Measurements from ENCODE around the gene SLCO1B3.
"Not testable (repeated sequence)": the region's sequence is repeated elsewhere in the genome, so short reads cannot be mapped to it uniquely, and the experiment has no call there.

SLCO1B3 gene, protein sequence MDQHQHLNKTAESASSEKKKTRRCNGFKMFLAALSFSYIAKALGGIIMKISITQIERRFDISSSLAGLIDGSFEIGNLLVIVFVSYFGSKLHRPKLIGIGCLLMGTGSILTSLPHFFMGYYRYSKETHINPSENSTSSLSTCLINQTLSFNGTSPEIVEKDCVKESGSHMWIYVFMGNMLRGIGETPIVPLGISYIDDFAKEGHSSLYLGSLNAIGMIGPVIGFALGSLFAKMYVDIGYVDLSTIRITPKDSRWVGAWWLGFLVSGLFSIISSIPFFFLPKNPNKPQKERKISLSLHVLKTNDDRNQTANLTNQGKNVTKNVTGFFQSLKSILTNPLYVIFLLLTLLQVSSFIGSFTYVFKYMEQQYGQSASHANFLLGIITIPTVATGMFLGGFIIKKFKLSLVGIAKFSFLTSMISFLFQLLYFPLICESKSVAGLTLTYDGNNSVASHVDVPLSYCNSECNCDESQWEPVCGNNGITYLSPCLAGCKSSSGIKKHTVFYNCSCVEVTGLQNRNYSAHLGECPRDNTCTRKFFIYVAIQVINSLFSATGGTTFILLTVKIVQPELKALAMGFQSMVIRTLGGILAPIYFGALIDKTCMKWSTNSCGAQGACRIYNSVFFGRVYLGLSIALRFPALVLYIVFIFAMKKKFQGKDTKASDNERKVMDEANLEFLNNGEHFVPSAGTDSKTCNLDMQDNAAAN

GRCh38 chr12:20810487-20810886 is at the start of gene SLCO1B3:
Gene SLCO1B3, plus strand, starts transcription at chr12:20810705. Its CDS starts 5,034 bp downstream, at chr12:20815739.
- DNase-seq (ENCODE audit: low read depth): no peak

DNA sequence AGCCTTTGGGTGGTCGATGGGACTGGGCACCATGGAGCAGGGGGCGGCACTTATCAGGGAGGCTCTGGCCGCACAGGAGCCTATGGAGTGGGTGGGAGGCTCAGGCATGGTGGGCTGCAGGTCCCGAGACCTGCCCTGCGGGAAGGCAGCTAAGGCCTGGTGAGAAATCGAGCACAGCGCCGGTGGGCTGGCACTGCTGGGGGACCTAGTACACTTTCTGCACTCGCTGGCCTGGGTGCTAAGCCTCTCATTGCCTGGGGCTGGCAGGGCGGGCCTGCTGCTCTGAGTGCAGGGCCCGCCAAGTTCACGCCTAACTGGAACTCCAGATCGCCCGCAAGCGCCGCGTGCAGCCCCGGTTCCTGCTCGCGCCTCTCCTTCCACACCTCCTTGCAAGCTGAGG is 33.1 kb upstream of the SLCO1B3 start:
- no peak for DNase-seq (ENCODE audit: low read depth)

GRCh38 chr12:20778969-20779368 is 31.5 kb upstream of the SLCO1B3 start:
- no peak for DNase-seq (ENCODE audit: low read depth)

DNA sequence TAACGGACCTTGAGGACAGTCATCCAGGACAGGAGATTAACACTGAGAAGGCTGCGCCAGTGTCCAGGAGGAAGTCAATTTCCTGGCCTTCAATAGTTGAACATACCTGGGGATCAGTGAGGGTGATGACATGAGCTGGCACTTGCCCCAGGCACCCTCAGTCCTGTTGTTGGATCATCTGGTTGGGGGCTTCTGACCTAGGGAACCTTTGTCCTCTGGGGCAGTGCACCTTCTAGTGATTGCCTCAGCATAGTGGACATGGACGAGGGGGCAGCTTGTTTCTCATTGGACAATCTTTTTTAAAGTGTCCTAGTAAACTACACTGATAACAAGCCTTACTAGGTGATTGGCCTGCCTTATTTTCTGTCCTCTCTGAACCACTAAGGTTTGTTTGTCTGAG is 30.5 kb upstream of the SLCO1B3 start:
- DNase-seq (ENCODE audit: low read depth): not testable (repeated sequence)

- DNase-seq (ENCODE audit: low read depth): not testable (repeated sequence)
Measured at GRCh38 chr12:20783796-20784357, 26.6 kb upstream of the SLCO1B3 start.

DNA sequence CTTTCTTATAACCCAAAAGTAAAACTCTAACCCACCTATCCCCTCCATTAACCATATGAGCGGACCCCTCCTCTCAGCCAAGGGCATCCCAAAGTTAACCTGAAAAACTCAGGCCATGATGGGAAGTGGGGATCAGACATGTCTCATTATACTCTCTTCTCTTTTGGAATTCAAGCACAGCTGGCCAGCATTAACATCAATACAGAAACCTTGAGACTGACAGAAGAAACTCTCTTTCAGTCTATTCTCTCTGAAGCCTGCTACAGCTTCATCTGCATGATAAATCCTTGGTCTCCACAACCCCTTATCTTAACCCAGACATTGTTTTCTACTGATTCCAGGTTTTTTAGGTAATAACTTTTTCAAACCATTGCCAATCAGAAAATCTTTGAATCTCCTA is 17.5 kb upstream of the SLCO1B3 start:
- no peak for DNase-seq (ENCODE audit: low read depth)

GRCh38 chr12:20798554-20798953 is 12.0 kb upstream of the SLCO1B3 start:
- no peak for DNase-seq (ENCODE audit: low read depth)

DNA sequence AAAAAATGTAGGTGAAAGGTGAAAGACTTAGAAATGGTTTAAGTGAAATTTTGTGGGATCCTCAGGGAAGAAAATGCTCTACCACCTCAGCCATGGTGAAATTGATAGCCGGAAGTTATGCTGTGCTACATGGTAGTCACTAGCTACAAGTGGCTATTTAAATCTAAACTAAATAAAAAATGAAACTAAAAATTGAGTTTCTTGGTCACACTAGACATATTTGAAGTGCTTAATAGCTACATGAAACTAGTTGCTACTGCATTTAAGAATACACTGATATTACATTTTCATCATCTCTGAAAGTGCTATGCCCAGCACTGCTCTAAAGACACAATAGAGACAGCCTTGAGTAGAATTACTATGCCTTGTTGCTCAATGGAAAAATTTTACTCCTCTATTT is 10.3 kb upstream of the SLCO1B3 start:
- DNase-seq (ENCODE audit: low read depth): no peak

DNA sequence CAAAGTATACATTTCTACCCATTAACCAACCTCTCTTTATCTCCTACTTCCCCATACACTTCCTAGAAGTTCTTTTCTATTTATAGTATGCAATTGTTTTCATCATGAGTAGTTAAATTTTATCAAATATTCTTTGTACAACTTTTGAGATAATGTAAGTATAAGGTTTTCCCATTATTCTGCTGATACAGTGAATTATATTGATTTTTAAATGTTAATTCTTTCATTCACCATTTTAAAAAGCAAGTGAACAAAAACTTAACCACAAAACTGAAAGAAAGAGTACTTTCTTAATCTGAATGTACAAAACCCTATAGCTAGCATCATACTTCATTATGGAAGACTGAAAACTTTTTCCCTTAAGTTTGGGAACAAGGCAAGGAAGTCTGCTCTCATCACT is 9.5 kb upstream of the SLCO1B3 start:
- DNase-seq (ENCODE audit: low read depth): no peak

DNA sequence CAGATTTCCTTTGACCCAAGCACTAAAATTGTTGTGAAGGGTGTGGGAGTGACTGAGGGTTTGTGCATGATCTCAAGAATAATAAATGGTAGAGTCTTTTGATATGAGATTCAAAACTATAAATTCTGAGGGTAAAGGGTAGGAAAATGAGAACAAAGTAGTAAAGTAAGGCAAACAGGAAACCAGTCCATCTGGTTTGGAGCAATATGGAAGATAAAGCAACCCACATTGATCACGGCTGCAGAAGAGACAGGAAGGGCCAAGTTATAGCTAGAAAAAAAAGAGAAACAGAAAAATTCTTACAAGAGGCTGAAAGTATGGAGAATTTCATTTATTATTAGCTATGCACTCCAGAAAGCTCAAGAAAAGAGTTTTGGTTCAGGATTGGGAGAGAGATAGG is 4.6 kb upstream of the SLCO1B3 start:
- no peak for DNase-seq (ENCODE audit: low read depth)

DNA sequence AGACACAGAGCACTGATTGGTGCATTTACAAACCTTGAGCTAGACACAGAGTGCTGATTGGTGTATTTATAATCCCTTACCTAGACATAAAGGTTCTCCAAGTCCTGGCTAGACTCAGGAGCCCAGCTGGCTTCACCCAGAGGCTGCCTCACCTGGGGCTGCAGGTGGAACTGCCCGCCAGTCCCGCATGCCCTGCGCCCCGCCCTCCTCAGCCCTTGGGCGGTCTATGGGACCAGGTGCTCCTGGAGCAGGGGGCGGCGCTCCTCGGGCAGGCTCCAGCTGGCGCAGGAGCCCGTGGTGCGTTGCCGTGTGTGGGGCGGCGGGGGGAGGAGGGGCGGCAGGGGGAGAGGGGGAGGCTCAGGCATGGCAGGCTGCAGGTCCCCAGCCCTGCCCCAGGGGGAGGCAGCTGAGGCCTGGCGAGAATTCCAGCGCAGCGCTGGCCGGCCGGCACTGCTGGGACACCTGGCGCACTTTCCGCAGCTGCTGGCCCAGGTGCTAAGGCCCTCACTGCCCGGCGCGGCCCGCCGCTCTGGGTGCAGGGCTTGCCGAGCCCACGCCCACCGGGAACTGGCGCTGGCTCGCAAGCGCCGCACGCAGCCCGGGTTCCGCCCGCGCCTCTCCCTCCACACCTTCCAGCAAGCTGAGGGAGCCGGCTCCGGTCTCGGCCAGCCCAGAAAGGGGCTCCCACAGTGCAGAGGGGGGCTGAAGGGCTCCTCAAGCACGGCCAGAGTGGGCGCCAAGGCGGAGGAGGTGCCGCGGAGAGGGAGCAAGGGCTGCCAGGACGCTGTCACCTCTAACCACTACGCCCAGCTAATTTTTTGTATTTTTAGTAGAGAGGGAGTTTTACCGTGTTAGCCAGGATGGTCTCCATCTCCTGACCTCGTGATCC is 3.1 kb upstream of the SLCO1B3 start:
- no peak for DNase-seq (ENCODE audit: low read depth)

DNA sequence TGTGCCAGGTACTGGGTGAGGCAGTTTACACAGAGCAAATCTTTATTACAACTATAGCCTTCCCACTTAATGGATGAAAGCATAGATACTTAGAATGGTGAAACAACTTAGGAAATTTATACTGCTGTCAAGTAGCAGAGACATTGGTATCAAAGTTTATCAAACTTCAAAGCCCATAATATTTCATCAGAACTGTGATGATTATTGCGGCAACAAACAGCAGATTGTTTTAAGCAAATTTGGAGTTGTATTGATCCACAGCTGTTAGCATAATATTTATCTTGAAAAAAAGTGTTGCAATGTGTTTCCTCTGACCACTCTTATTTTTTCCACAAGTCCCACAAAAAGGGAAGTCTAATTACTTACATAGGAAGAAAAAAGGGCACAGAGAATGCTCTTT is 2.0 kb upstream of the SLCO1B3 start:
- DNase-seq (ENCODE audit: low read depth): no peak

GRCh38 chr12:20815574-20815973 is 5.1 kb downstream of the SLCO1B3 start:
- DNase-seq (ENCODE audit: low read depth): no peak

DNA sequence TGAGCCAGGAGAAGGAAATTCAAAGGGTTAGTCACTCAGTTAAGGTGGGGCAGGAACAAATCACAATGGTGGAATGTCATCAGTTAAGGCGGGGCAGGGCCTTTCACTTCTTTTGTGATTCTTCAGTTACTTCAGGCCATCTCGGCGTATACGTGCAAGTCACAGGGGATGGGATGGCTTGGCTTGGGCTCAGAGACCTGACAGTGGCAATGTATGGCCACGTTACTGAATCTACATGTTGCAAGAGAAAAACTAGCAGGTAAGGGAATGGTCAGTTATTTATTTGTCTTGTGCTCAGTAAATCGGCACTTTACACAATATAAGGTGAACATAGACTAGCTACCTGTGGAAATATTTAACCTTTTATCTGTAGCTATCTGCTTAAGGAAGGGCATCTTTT is 11.9 kb downstream of the SLCO1B3 start:
- DNase-seq (ENCODE audit: low read depth): no peak

DNA sequence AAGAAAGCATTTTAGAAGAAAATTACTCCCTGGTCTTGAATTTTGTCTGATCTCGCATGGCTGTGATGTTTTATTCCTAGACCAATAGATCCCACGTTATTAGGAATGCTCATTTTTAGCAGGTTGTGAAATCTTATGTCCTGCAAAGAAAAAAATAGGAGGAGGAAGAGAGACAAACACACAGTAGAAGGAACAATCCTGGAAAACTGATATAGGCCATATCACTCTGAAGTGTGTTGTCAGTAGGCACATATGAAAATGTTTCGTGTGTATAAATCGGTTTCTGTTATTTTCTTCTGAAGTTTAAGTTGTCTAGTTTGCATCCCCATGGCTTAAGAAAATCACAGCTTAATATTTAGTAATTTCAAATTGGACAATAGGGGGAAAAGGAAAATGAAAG is 12.4 kb downstream of the SLCO1B3 start:
- no peak for DNase-seq (ENCODE audit: low read depth)

DNA sequence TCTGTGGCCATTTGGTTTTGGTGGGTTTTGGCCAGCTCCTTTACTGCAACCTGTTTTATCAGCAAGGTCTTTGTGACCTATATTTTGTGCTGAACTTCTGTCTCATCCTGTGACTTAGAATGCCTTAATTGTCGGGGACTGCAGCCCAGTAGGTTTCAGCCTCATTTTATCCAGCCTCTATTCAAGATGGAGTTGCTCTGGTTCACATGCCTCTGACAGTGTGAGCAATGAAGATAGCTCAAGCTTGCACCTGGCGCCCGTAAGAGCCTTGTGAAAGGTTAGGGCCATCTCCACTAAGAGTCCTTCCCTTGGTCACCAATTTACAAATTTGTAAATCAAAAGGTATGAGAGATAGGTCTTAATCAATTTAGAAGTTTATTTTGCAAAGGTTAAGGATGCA is 19.4 kb downstream of the SLCO1B3 start:
- DNase-seq (ENCODE audit: low read depth): no peak

GRCh38 chr12:20830456-20830855 is 20.0 kb downstream of the SLCO1B3 start:
- DNase-seq (ENCODE audit: low read depth): no peak

GRCh38 chr12:20832911-20833310 is 22.4 kb downstream of the SLCO1B3 start:
- no peak for DNase-seq (ENCODE audit: low read depth)

GRCh38 chr12:20852649-20853048 is 42.1 kb downstream of the SLCO1B3 start:
- no peak for DNase-seq (ENCODE audit: low read depth)

GRCh38 chr12:20863056-20863455 is 52.6 kb downstream of the SLCO1B3 start:
- DNase-seq (ENCODE audit: low read depth): no peak

- no peak for DNase-seq (ENCODE audit: low read depth)
Measured at GRCh38 chr12:20865873-20866272, 55.4 kb downstream of the SLCO1B3 start.

DNA sequence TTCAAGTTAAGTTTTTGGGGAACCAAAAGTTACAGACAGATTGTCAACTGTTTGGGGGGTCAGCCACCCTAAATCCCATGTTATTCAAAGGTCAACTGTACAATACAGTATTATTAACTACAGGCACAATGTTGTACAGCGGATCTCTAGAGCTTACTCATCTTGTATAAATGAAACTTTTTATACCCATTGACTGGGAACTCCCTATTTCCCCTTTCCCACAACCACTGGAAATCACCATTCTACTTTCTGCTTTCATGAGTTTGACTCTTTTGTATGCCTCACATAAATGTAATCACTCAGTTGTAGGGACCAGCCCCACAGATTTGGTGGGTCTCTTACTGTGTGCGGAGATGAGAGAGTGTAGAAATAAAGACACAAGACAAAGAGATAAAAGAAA is 57.8 kb downstream of the SLCO1B3 start:
- no peak for DNase-seq (ENCODE audit: low read depth)

Measured in T-helper 22 cell (primary cell).